ENCODE data around the gene LYZL4.

LYZL4 gene

DNA sequence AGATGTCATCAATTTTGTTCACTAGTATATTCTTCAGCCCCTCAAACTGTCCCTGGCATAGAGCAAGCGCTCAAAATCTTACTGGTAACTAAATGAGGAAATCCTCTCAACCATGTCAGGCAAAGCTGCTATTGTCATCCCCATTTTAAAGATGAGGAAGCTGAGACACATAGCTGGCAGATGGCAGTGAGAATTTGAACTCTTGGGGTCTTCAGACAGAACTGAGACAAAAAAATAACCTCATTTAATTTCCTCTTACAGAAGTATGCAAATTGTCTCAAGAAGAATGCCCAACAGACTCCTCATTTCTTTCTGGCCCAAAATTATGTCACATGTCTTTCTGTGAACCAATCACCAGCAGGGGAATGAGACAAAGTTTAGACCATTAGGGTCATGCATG lies 40.2 kb upstream of the LYZL4 start:
- no peak for DNase-seq (ENCODE audit: low read depth)
- H3K4me3 ChIP-seq (ENCODE audit: low read depth, low read length) = no peak overlapping the region
- TF ChIP-seq, protein P1, sequence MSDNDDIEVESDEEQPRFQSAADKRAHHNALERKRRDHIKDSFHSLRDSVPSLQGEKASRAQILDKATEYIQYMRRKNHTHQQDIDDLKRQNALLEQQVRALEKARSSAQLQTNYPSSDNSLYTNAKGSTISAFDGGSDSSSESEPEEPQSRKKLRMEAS (IDR thresholded peaks at IDR 0.05; ENCODE audit: low read depth, low read length) = no peak
- no peak for TF ChIP-seq MYC (IDR thresholded peaks at IDR 0.05; ENCODE audit: low read depth, low read length)
- TF ChIP-seq POLR2A (IDR thresholded peaks at IDR 0.05; ENCODE audit: extremely low read depth, insufficient read length) = no peak
- TF ChIP-seq, protein P2, sequence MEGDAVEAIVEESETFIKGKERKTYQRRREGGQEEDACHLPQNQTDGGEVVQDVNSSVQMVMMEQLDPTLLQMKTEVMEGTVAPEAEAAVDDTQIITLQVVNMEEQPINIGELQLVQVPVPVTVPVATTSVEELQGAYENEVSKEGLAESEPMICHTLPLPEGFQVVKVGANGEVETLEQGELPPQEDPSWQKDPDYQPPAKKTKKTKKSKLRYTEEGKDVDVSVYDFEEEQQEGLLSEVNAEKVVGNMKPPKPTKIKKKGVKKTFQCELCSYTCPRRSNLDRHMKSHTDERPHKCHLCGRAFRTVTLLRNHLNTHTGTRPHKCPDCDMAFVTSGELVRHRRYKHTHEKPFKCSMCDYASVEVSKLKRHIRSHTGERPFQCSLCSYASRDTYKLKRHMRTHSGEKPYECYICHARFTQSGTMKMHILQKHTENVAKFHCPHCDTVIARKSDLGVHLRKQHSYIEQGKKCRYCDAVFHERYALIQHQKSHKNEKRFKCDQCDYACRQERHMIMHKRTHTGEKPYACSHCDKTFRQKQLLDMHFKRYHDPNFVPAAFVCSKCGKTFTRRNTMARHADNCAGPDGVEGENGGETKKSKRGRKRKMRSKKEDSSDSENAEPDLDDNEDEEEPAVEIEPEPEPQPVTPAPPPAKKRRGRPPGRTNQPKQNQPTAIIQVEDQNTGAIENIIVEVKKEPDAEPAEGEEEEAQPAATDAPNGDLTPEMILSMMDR (IDR thresholded peaks at IDR 0.05; ENCODE audit: low read depth, low read length) = no peak

DNA sequence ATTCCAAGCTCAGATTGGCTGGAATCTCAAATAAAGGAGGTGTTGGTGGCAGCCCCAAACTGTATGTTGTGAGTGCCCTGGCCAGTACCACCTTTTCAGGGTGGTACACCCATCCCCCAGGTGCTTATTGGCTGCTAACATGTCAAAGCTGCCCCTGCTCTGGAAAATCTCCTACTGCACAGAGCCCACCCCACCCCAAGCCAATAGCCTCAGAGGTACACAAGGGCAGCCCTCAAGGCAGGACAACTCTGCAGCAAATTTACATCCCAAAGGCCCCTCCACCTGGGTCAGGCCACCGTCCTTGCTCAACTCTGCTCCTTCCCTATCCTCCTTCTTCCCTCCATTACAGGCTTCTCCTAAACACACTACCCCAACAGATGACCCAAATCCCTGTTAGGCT lies 37.1 kb upstream of the LYZL4 start:
- TF ChIP-seq, protein P2 (IDR thresholded peaks at IDR 0.05; ENCODE audit: low read depth, low read length) = no peak
- no peak for DNase-seq (ENCODE audit: low read depth)
- no peak overlapping the region for H3K4me3 ChIP-seq (ENCODE audit: low read depth, low read length)

DNA sequence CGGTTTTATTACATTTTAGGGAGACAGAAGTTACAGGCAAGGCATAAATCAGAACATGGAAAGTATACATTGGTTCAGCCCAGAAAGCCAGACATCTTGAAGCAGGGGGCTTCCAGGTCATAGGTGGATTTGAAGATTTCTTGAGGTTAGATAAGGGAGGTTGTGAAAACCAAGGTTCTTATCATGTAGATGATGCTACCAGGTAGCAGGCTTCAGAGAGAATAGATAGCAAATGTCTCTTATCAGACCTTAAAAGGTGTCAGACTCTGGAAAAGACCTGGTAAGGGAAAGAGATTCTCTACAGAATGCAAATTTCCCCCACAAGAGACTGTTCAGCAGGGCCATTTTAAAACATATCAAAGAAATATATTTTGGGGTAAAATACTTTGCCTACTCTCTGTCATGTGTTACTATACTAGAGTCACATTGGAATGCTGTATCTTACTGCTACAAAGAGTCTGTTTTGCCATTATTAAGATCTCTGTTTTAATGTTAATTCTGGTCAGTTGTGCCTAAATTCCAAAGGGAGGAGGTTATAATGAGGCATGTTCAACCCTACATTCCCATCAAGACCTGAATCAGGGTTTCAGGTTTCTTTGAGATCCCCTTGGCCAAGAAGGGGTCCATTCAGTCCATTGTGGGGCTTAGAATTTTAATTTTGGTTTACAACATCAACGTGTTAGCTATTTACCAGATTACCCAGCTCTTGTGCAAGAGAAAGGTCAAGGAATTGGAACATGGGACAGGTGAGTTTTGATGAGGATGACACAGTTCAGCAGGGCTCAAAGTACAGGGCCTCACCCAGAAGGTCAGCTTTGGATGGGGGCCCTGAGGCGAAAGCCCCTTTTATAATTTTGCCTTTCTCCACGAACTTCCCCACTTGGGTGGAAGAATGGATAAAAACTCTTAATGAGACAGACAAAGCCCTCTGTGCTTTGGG lies 36.0 kb upstream of the LYZL4 start:
- no peak overlapping the region for H3K4me3 ChIP-seq (ENCODE audit: low read depth, low read length)
- no peak for DNase-seq (ENCODE audit: low read depth)
- TF ChIP-seq, protein P2 (IDR thresholded peaks at IDR 0.05; ENCODE audit: low read depth, low read length) = no peak
- TF ChIP-seq, protein P1 (IDR thresholded peaks at IDR 0.05; ENCODE audit: low read depth, low read length) = no peak
- TF ChIP-seq POLR2A (IDR thresholded peaks at IDR 0.05; ENCODE audit: extremely low read depth, insufficient read length) (no peak), MYC (IDR thresholded peaks at IDR 0.05; ENCODE audit: low read depth, low read length) (no peak)

DNA sequence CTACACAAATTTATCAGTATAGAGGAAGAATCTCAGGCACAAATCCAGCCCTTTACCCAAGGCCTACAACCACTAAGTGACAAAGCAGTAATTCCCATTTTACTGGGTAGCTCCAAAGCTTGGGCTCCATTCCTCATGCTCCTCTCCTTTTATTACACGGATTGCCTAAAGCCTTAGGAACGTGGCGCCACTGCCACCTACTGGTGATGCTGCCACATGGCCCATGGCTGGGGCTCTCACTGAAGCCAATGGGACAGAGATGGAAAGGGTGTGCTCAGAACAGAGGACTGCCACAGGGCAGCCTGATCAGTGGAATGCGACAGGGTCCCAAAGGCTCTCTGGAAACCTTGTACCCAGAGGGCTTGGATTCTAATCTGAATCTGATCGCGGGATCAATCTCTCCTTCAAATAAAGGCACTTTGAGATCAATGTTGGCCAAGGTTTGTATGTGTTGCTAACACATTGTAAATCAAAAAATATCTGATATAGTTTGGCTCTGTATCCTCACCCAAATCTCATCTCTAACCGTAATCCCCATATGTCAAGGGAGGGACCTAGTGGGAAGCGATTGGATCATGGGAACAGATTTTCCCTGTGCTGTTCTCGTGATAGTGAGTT lies 33.5 kb upstream of the LYZL4 start:
- TF ChIP-seq, protein P2 (IDR thresholded peaks at IDR 0.05; ENCODE audit: low read depth, low read length) = peak; percentile 97
- TF ChIP-seq MYC (IDR thresholded peaks at IDR 0.05; ENCODE audit: low read depth, low read length) = no peak
- TF ChIP-seq, protein P1 (IDR thresholded peaks at IDR 0.05; ENCODE audit: low read depth, low read length) = peak; percentile 83
- TF ChIP-seq POLR2A (IDR thresholded peaks at IDR 0.05; ENCODE audit: extremely low read depth, insufficient read length) = no peak
- peak; percentile 72 for DNase-seq (ENCODE audit: low read depth)
- H3K4me3 ChIP-seq (ENCODE audit: low read depth, low read length) = no peak overlapping the region

DNA sequence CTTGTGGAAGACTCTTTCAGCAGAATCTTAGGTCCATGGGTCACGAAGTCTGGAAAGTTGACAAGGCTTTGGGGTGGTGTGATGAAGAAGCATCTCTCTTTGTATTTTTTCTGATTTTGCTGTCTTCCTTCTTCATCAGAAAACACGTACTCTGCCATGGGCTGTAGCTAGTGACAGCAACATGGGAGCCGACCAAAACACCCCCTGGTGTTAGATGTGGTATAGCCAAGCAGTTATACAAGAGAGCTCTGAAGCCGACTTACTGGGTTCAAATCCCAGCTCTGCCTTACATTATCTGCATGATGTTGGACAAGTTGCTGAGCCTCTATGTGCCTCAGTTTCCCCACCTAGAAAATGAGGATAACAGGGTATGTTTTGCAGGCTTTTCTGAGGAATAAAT lies 32.9 kb upstream of the LYZL4 start:
- TF ChIP-seq, protein P1 (IDR thresholded peaks at IDR 0.05; ENCODE audit: low read depth, low read length) = no peak
- TF ChIP-seq POLR2A (IDR thresholded peaks at IDR 0.05; ENCODE audit: extremely low read depth, insufficient read length) (no peak), MYC (IDR thresholded peaks at IDR 0.05; ENCODE audit: low read depth, low read length) (no peak)
- TF ChIP-seq, protein P2 (IDR thresholded peaks at IDR 0.05; ENCODE audit: low read depth, low read length) = no peak

More for the DNA sequence above, 32.9 kb upstream of the LYZL4 start:
- DNase-seq (ENCODE audit: low read depth) = no peak
- no peak overlapping the region for H3K4me3 ChIP-seq (ENCODE audit: low read depth, low read length)
